ENCODE data around the gene DIAPH1. TPM values are rescaled to one million over a fixed set of nuclear protein-coding genes. Genes with fewer than 3 reads are reported as not detected.

DIAPH1 gene
- 149 TPM for total RNA-seq (ENCODE audit: unreplicated experiment)
- long read RNA-seq, partial matches to known transcripts, result 2 of 7 reads
- long read RNA-seq, other reads (novel, unspliced or antisense), result 4 of 7 reads

DNA sequence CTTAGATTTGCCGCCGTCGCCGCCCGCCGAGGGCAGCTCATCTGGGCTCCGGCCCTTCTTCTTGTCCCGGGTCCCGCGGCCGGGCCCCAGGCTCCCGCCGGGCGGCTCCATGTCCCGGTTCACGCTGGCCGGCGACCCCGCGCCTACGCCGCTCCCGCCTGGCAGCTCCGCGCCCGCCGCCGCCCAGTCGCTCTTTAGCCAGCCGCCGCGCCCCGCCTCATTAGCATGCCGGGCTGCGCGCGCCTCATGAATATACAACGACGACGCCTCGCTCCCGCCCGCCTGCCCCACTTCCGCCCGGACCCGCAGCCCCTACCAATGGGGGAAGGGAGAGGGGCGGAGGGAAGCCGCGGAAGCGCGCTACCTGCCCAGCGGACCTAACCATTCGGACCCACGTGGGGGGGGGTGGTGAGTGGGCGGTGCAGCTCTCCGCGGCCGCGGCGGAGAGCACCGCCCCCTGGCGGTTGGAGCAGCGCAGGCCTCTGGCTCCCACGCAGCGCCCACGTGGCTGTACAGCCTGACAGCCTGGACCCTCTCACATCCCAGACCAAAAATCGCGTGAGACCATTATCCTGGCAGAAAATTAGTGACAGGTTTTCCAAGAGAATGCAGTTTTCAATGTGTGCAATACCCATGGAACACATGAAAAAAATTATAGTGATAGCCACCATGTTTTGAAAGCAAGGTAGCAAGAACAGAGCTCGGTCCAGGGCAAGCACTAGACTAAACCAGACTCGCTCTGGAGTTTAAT is at the start of gene DIAPH1:
Gene DIAPH1 (minus strand): TSS at position 197 of the 751 bp plus-strand sequence. CDS start 86 bp downstream, at position 111.
- peak within 1 kb of the TSS; percentile 96 for H3K27ac Mint-ChIP-seq (ENCODE audit: unreplicated experiment)
- DNase-seq (ENCODE audit: low spot score), result peak; percentile 99
- no peaks in the 10 kb centered on the region for H3K9me3 Mint-ChIP-seq (ENCODE audit: unreplicated experiment)
- peak; percentile 98 for TF ChIP-seq CTCF (IDR thresholded peaks at IDR 0.05; ENCODE audit: unreplicated experiment)
- peaks cover 1% of the 10 kb centered on the region for H3K27me3 Mint-ChIP-seq (ENCODE audit: unreplicated experiment)
- H3K36me3 Mint-ChIP-seq (ENCODE audit: low read depth, unreplicated experiment), result peaks cover 18% of the 10 kb centered on the region
- H3K4me3 Mint-ChIP-seq (ENCODE audit: unreplicated experiment), result peak within 1 kb of the TSS; percentile 97
- H3K4me1 Mint-ChIP-seq (ENCODE audit: unreplicated experiment), result peaks cover 50% of the 10 kb centered on the region

DNA sequence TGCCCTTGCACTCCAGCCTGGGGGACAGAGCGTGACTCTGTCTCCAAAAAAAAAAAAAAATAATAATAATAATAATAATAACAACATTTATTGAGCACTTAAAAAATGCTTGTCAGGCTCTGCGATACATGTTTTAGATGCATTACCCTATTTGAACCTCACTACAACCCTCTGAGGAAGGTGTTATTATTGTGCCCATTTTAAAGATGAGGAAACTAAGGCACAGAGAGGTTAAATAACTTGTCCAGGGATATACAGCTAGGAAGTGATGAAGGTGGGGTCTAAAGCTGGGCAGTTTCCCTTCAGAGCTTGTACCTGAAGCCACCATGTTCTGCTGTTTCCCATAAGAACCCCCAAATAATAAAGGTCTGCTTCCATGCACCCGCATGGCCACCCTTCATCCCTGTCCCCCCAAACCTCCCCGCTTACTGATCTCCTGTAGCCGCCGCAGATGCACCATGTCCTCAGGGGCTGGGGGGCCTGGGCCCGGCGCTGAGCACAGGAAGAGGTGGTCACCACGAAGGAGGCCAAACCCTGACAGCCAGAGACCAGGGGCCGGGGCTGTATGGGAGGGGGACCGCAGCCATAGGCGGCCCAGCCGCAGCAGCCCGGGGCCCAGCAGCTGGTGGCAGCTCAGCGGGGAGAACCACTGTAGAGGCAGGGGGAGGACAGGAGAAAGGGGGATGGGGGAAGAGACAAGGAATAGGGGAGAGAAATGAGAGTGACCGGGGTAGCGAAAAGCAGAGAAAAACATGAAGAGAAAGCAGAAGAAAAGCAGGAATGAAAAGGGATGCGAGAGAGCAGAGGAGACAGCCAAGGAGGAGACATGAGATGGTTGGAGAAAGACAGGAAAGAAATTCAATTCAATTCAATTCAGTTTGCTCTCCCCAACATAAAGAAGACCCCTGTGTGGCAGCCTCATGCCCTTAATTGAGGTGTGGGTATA is 47.5 kb upstream of the DIAPH1 start:
- Mint-ChIP-seq H3K27me3 (ENCODE audit: unreplicated experiment) (peaks cover 13% of the 10 kb centered on the region), H3K27ac (ENCODE audit: unreplicated experiment) (no peak overlapping the region), H3K36me3 (ENCODE audit: low read depth, unreplicated experiment) (peaks cover 40% of the 10 kb centered on the region), H3K4me3 (ENCODE audit: unreplicated experiment) (no peak overlapping the region), H3K4me1 (ENCODE audit: unreplicated experiment) (peaks cover 26% of the 10 kb centered on the region), H3K9me3 (ENCODE audit: unreplicated experiment) (no peaks in the 10 kb centered on the region)
- DNase-seq (ENCODE audit: low spot score), result no peak
- no peak for TF ChIP-seq CTCF (IDR thresholded peaks at IDR 0.05; ENCODE audit: unreplicated experiment)

GRCh38 chr5:141664733-141665461 is 46.1 kb upstream of the DIAPH1 start:
- H3K4me1 Mint-ChIP-seq (ENCODE audit: unreplicated experiment), result peaks cover 22% of the 10 kb centered on the region
- H3K27ac Mint-ChIP-seq (ENCODE audit: unreplicated experiment), result peak overlapping the region; percentile 24
- H3K9me3 Mint-ChIP-seq (ENCODE audit: unreplicated experiment), result no peaks in the 10 kb centered on the region
- H3K27me3 Mint-ChIP-seq (ENCODE audit: unreplicated experiment), result peaks cover 11% of the 10 kb centered on the region
- H3K4me3 Mint-ChIP-seq (ENCODE audit: unreplicated experiment), result peak overlapping the region; percentile 67
- TF ChIP-seq CTCF (IDR thresholded peaks at IDR 0.05; ENCODE audit: unreplicated experiment), result peak; percentile 92
- H3K36me3 Mint-ChIP-seq (ENCODE audit: low read depth, unreplicated experiment), result peaks cover 40% of the 10 kb centered on the region
- peak; percentile 81 for DNase-seq (ENCODE audit: low spot score)

DNA sequence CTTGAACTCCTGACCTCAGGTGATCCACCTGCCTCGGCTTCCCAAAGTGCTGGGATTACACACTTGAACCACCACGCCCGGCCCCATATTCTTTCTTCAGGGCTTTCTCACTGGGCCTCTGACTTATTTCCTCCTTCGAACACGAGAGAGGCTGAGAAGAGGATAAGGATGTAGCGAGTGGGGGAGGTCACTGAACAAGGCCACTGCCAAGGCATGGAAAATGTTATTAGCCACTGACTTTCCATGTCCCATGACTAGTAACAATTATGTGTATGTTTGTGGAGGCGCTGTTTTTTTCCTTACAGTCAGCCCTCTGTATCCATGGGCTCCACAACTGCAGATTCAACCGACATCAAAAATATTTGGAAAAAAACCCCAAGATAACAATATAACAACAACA is 44.7 kb upstream of the DIAPH1 start:
- Mint-ChIP-seq H3K36me3 (ENCODE audit: low read depth, unreplicated experiment) (peaks cover 40% of the 10 kb centered on the region), H3K27me3 (ENCODE audit: unreplicated experiment) (peaks cover 7% of the 10 kb centered on the region), H3K4me1 (ENCODE audit: unreplicated experiment) (peaks cover 20% of the 10 kb centered on the region), H3K27ac (ENCODE audit: unreplicated experiment) (peak overlapping the region; percentile 74), H3K4me3 (ENCODE audit: unreplicated experiment) (peak overlapping the region; percentile 37), H3K9me3 (ENCODE audit: unreplicated experiment) (no peaks in the 10 kb centered on the region)
- DNase-seq (ENCODE audit: low spot score), result no peak
- no peak for TF ChIP-seq CTCF (IDR thresholded peaks at IDR 0.05; ENCODE audit: unreplicated experiment)
